Nasal cavity respiratory epithelium epithelial cell of viscerocranial mucosa (primary cell): ENCODE measurements around the gene TFDP1. TPM values are rescaled to one million over a fixed set of nuclear protein-coding genes. Genes with fewer than 3 reads are reported as not detected.

Experiments
- total RNA-seq: library from RNA; depleted of rRNA; stranded (reverse); fragments of >200 nt; gene quantifications from 2 replicates; pipeline ENCODE4 v1.2.3, GENCODE V29; 2014

Gene TFDP1
- total RNA-seq: 40.3 and 72.1 TPM in 2 replicates

GRCh38 chr13:113584205-113584869, at the start of gene TFDP1:
Gene TFDP1, plus strand, starts transcription at chr13:113584753. Its CDS starts 1,085 bp downstream, at chr13:113585838.

GRCh38 chr13:113657851-113658741, 73.5 kb downstream of the TFDP1 start, which contains the start of gene ATP4B:
Gene ATP4B, minus strand, starts transcription at chr13:113658198. Its CDS starts 54 bp downstream, at chr13:113658144.

GRCh38 chr13:113666951-113667701, 82.6 kb downstream of the TFDP1 start, which contains the start of gene GRK1:
Gene GRK1, plus strand, starts transcription at chr13:113667219. Its CDS starts 168 bp downstream, at chr13:113667387.

Other genes with a start within 250 kb of the TFDP1 start
- 6.5 and 9.3 TPM in 2 replicates for gene GRTP1, start 220.6 kb upstream of the TFDP1 start, total RNA-seq
- 1.0 and 1.9 TPM in 2 replicates for gene ADPRHL1, start 131.3 kb upstream of the TFDP1 start, total RNA-seq
- 16.1 and 17.8 TPM in 2 replicates for gene DCUN1D2, start 94.0 kb upstream of the TFDP1 start, total RNA-seq
- not detected in 2 replicates for gene ATP4B, start 73.4 kb downstream of the TFDP1 start, total RNA-seq
- gene GRK1, start 82.5 kb downstream of the TFDP1 start, total RNA-seq: not detected in 2 replicates
- gene TMEM255B, start 174.5 kb downstream of the TFDP1 start, total RNA-seq: 1.00 and 3.4 TPM in 2 replicates